GM19467 (cell line): Measurements from ENCODE around the gene HEXD.

ENCODE experiments used
- ATAC-seq: cut with Tn5 transposase; IDR thresholded peaks from one replicate; pipeline ENCODE4 v1.9.1; 2021; ENCODE audit warnings: mild to moderate bottlenecking, moderate library complexity; ENCODE audit not compliant: unreplicated experiment

Gene HEXD

GRCh38 chr17:82438401-82439193 is 20.4 kb downstream of the HEXD start:
- ATAC-seq = no peak

- ATAC-seq = no peak
These were observed 21.2 kb downstream of the HEXD start for GRCh38 chr17:82439194-82439828.

GRCh38 chr17:82439829-82440365 is 21.8 kb downstream of the HEXD start:
- no peak for ATAC-seq

GRCh38 chr17:82440469-82440981 is 22.4 kb downstream of the HEXD start:
- no peak for ATAC-seq

- no peak for ATAC-seq
These were observed 23.0 kb downstream of the HEXD start for GRCh38 chr17:82440991-82441627.

- no peak for ATAC-seq
These were observed 23.7 kb downstream of the HEXD start for GRCh38 chr17:82441691-82442487.

- ATAC-seq = no peak
These were observed 24.7 kb downstream of the HEXD start for GRCh38 chr17:82442643-82443464.

- ATAC-seq = no peak
These were observed 25.5 kb downstream of the HEXD start for GRCh38 chr17:82443465-82444283.

- no peak for ATAC-seq
These were observed 26.2 kb downstream of the HEXD start for GRCh38 chr17:82444284-82444893.

- ATAC-seq = no peak
These were observed 26.9 kb downstream of the HEXD start for GRCh38 chr17:82444941-82445521.

- ATAC-seq = no peak
These were observed 27.4 kb downstream of the HEXD start for GRCh38 chr17:82445542-82445941.

- no peak for ATAC-seq
These were observed 28.0 kb downstream of the HEXD start for GRCh38 chr17:82446124-82446523.

- ATAC-seq = no peak
These were observed 28.5 kb downstream of the HEXD start for GRCh38 chr17:82446649-82447048.

GRCh38 chr17:82447876-82448275 is 29.7 kb downstream of the HEXD start:
- no peak for ATAC-seq

GRCh38 chr17:82449131-82449882 is 31.2 kb downstream of the HEXD start:
- peak; percentile 60 for ATAC-seq

- ATAC-seq = peak; percentile 3
These were observed 31.8 kb downstream of the HEXD start for GRCh38 chr17:82449883-82450356.

- ATAC-seq = peak; percentile 64
These were observed 32.4 kb downstream of the HEXD start, which contains the start of gene CYBC1 for GRCh38 chr17:82450357-82451106. CYBC1 (minus strand) TSS chr17:82450752; CDS start chr17:82449254, 1,498 bp downstream.
